ENCODE results near the gene SEPTIN2. TPM values are rescaled to one million over a fixed set of nuclear protein-coding genes. Genes with fewer than 3 reads are reported as not detected.
A peak's percentile ranks its signal among the peaks of the same experiment; 100 is the strongest.

SEPTIN2 gene
- total and polyA plus RNA-seq, 8 donors = 106 to 245 (median 187) TPM

- no peak for DNase-seq
- Histone ChIP-seq H3K27ac (no peak overlapping the region), H3K4me1 (peaks cover 0 to 17% (median 15%) of the 10 kb centered on the region in 3 donors), H3K36me3 (no peaks in the 10 kb centered on the region), H3K27me3 (no peaks in the 10 kb centered on the region), H3K4me3 (no peak overlapping the region), H3K9me3 (no peaks in the 10 kb centered on the region)
- FAIRE-seq = no peak
- intact Hi-C loops (cut with DNase I) = no loop called here
- WGBS, 2 donors = 47 to 48% methylated on average over 8 of the region's 8 CpGs
- TF ChIP-seq, protein P1, sequence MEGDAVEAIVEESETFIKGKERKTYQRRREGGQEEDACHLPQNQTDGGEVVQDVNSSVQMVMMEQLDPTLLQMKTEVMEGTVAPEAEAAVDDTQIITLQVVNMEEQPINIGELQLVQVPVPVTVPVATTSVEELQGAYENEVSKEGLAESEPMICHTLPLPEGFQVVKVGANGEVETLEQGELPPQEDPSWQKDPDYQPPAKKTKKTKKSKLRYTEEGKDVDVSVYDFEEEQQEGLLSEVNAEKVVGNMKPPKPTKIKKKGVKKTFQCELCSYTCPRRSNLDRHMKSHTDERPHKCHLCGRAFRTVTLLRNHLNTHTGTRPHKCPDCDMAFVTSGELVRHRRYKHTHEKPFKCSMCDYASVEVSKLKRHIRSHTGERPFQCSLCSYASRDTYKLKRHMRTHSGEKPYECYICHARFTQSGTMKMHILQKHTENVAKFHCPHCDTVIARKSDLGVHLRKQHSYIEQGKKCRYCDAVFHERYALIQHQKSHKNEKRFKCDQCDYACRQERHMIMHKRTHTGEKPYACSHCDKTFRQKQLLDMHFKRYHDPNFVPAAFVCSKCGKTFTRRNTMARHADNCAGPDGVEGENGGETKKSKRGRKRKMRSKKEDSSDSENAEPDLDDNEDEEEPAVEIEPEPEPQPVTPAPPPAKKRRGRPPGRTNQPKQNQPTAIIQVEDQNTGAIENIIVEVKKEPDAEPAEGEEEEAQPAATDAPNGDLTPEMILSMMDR (IDR thresholded peaks at IDR 0.05) = no peak
- ATAC-seq = peak in 3 of 4 donors; percentile 44 to 52 (median 49)
Measured at GRCh38 chr2:241279413-241279812, 36.3 kb upstream of the SEPTIN2 start.

GRCh38 chr2:241279828-241280227 is 35.9 kb upstream of the SEPTIN2 start:
- intact Hi-C loops (cut with DNase I) = no loop called here
- no peak for DNase-seq
- FAIRE-seq = no peak
- Histone ChIP-seq H3K9me3 (no peaks in the 10 kb centered on the region), H3K27ac (no peak overlapping the region), H3K4me1 (peaks cover 0 to 20% (median 17%) of the 10 kb centered on the region in 3 donors), H3K27me3 (no peaks in the 10 kb centered on the region), H3K4me3 (no peak overlapping the region), H3K36me3 (no peaks in the 10 kb centered on the region)
- 81 to 84% methylated on average over 3 of the region's 3 CpGs for WGBS, 2 donors
- TF ChIP-seq, protein P1 (IDR thresholded peaks at IDR 0.05) = no peak
- ATAC-seq = no peak

DNA sequence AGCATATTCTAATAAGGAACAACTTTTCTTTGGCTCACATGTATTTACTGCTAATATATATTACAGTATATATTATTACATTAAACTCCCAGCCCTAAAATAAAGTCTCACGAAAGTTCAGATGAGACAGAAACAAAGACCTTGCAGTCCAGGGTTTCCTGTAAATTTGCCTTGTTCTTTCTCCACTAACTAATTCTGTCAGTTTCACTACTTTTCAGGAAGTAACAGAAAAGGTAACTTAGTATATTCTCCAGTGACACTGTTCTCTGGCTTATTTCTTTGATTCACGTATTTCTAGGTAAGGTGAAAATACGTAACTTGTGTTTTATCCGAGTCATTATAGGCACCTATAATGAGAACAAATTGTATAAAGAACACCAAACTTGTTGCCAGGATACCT is 35.4 kb upstream of the SEPTIN2 start:
- Histone ChIP-seq H3K36me3 (no peaks in the 10 kb centered on the region), H3K27ac (no peak overlapping the region), H3K4me1 (peaks cover 3 to 23% (median 22%) of the 10 kb centered on the region in 3 donors), H3K4me3 (no peak overlapping the region), H3K9me3 (no peaks in the 10 kb centered on the region), H3K27me3 (no peaks in the 10 kb centered on the region)
- WGBS, 2 donors = 88 to 93% methylated on average over 4 of the region's 4 CpGs
- DNase-seq (no peak), FAIRE-seq (peak; percentile 37), ATAC-seq (no peak)
- intact Hi-C loops (cut with DNase I) = no loop called here
- TF ChIP-seq, protein P1 (IDR thresholded peaks at IDR 0.05) = no peak

GRCh38 chr2:241282555-241282954 is 33.2 kb upstream of the SEPTIN2 start:
- FAIRE-seq (no peak), DNase-seq (no peak), ATAC-seq (peak in 3 of 4 donors; percentile 40 to 57 (median 53))
- Histone ChIP-seq H3K9me3 (no peaks in the 10 kb centered on the region), H3K4me1 (peaks cover 7 to 27% (median 20%) of the 10 kb centered on the region in 3 donors), H3K27me3 (no peaks in the 10 kb centered on the region), H3K27ac (no peak overlapping the region), H3K4me3 (no peak overlapping the region), H3K36me3 (no peaks in the 10 kb centered on the region)
- TF ChIP-seq, protein P1 (IDR thresholded peaks at IDR 0.05) = no peak
- 23 to 30% methylated on average over 5 of the region's 5 CpGs for WGBS, 2 donors
- intact Hi-C loops (cut with DNase I) = no loop called here

- DNase-seq (no peak), FAIRE-seq (no peak), ATAC-seq (no peak)
- Histone ChIP-seq H3K36me3 (no peaks in the 10 kb centered on the region), H3K4me3 (no peak overlapping the region), H3K4me1 (peaks cover 7 to 23% (median 15%) of the 10 kb centered on the region in 3 donors), H3K27me3 (no peaks in the 10 kb centered on the region), H3K9me3 (no peaks in the 10 kb centered on the region), H3K27ac (no peak overlapping the region)
- 64 to 67% methylated on average over 1 of the region's 1 CpG for WGBS, 2 donors
- intact Hi-C loops (cut with DNase I) = no loop called here
- TF ChIP-seq, protein P1 (IDR thresholded peaks at IDR 0.05) = no peak
Measured at GRCh38 chr2:241285596-241285995, 30.1 kb upstream of the SEPTIN2 start.
